Caki2 (cell line): ENCODE measurements around the gene P2RY6. TPM values are rescaled to one million over a fixed set of nuclear protein-coding genes. Genes with fewer than 3 reads are reported as not detected.

Experiments used
- DNase-seq: peaks from one replicate; pipeline ENCODE4 v3.0.0-alpha.2; 2015; ENCODE audit warnings: low read depth
- in situ Hi-C: cut with HindIII; loops from 2 replicates; pipeline ENCODE4 v1.10.0; 2016; ENCODE audit warnings: low sequenced_read_pairs, low pct_unique_long_range_greater_than_20kb, mixed read lengths
- total RNA-seq: library from RNA; depleted of rRNA; stranded (reverse); fragments of >200 nt; shearing (Covaris generic); gene quantifications from 2 replicates; pipeline ENCODE4 v1.2.3, GENCODE V29; 2014; ENCODE audit warnings: low replicate concordance

The P2RY6 gene
- total RNA-seq, 1 experiment from 2014 or later = not detected

DNA sequence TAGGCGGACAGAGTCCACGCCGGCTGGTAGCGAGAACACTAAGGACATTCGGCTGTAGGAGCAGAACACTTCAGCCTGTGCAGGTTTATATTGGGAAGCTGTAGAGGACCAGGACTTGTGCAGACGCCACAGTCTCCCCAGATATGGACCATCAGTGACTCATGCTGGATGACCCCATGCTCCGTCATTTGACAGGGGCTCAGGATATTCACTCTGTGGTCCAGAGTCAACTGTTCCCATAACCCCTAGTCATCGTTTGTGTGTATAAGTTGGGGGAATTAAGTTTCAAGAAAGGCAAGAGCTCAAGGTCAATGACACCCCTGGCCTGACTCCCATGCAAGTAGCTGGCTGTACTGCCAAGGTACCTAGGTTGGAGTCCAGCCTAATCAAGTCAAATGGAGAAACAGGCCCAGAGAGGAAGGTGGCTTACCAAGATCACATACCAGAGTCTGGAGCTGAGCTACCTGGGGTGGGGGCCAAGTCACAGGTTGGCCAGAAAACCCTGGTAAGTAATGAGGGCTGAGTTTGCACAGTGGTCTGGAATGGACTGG lies 36.8 kb upstream of the P2RY6 start:
- DNase-seq = no peak
- in situ Hi-C loops = no loop called here

DNA sequence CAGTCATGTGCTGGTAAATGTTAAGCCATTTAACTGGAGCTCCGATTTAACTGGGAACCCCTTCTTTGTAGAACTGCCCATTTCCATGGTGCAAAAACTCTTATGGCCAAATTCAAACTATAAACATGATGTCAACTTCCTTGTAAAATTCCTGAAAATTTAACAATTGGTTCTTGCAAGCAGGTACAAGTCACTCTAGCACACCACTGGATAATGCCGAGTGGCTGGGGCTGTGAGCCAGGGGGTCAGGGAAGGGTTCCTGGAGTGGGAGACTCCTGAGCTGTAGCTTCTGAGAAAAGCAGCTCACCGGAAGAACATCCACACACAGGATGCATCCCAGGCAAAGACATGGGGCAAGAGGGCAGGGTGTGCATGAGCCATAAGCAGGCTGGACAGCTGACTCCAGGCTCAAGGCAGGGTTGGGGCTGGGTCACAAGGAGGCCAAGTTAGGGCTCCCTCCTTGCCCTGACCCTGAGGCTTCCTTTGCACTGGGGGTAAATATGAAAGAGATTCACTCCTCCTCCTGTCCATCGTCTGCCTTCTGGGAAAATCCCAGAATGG lies 35.9 kb upstream of the P2RY6 start:
- no peak for DNase-seq
- in situ Hi-C loops = no loop called here

DNA sequence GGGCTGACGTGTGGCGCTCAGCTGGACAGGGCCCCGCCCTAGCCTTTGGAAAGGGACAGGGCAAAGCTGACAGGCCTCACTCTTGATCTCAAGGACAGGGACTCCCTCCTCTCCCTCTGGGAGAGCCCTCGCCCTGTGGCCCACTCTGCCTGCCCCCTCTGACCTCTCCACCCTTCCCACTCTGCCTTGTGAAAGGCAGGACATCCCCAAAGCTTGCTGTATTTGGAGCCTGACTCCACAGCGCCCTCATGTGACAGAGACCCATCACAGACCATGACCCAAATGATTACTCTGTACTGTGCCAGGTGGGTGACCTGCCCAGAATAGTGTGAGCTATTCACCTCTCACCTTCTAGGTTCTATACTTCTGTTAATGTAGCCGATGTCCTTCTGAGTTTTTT lies 35.3 kb upstream of the P2RY6 start:
- in situ Hi-C loops = no loop called here
- no peak for DNase-seq

DNA sequence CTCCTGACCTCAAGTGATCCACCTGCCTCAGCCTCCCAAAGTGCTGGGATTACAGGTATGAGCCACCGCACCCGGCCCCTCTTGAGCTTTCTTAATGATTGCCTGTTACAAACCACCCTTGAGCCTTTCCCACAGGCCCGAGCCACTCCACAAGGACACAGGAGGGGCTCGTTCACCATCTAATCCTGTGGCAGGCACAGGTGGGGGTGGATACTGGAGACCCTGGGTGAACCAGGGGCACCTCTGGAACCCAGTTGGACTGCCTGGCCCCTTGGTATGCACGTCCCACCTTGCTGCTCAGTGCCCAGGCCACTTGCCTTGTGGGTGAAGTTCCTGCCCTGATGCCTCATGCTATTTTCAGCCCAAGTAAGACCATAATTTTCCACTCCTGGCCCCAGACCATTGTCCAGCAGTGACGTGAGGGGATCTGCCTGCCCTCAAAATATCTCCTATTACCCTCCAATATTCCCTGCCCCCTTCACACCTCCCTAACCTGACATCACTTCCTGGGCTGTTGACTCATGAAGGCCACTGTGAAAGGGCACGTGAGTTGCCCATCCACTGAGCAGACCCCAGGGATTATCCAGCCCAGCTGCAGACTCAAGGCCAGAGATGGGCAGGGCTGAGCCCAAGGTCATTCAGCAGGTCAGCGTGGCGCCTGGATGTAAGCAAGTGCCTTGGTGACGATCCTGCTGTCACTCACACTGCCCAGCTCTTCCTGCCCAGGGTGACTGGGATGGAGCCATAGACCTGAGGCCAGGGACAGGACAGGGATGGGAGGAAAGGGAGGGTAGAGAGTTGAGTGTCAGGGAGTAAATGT lies 34.5 kb upstream of the P2RY6 start:
- in situ Hi-C loops = no loop called here
- no peak for DNase-seq

DNA sequence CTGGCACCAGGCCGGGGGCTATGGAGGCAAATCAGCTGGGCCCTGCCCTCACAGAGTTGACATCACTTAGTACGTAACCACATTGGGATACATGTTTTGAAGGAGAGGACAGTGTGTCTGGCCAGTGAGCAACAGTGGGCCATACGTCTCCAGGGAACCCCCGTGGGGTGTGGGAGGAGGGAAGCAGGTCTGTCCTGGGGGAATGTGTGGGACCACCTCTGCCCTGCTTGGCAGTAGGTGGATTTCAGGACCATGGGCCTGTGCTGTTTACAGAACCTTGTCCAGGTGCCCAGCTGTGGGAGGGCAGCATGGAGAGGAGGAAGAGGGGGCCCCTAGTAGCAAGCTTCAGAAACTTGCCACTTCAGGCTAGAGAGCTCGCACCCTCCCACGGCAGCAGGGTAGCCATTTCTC lies 33.0 kb upstream of the P2RY6 start:
- DNase-seq = no peak
- in situ Hi-C loops = no loop called here

DNA sequence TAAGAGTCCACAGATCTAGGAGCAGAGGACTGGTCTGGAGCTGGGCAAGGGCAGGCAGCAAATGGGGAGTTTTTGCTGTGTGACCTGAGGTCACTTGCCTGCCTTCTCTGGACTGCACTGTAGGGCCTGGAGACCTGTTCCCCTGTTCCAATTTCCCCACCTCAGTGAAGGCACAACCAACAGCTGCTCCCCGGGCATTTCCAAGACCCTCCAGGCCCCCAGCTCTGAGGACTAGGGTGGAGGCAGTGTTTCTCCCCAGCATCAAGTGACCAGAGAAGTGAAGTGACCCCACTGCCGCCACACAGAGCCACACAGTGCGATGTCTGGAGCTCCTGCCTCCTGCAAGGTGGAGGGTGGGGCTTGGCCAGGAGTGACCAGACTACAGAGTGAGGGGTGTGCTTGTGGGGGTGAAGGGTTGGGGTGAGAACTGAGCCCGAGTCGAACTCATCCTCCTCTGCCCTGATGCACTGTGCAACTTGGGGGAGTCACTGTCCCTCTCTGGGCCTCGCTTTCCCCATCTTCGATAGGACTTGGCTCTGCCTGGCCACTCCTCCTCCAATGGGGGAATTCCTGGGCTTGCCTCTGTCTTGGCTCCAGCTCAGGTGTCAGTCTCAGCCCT lies 32.5 kb upstream of the P2RY6 start:
- in situ Hi-C loops = no loop called here
- no peak for DNase-seq

DNA sequence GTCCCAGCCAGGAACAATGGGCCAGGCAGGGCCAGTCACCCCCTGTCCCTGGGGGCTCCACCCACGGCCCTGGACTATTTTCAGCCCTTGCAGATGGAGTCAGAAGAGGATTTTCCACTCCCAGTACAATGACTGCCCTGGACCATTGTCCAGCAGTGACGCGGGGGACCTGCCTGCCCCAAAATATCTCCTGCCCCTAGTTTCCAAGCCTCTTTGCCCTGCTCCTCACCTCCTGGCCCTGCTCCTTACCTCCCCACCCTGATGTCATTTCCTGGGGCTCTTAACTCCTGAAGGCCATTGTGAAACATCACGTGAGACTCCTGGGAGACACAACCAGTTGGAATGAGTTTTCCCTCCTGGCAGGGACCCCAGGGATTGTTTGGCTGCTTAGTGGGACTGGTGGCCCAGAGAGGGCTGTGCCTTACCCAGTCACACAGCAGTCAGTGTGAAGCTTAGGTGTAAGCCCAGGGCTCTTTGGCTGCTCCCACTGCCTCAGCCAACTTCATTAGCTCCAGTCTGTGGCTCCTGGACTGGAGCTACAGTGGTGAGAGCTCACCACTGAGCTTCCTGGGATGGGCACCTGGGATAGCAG lies 31.9 kb upstream of the P2RY6 start:
- no peak for DNase-seq
- in situ Hi-C loops = no loop called here

DNA sequence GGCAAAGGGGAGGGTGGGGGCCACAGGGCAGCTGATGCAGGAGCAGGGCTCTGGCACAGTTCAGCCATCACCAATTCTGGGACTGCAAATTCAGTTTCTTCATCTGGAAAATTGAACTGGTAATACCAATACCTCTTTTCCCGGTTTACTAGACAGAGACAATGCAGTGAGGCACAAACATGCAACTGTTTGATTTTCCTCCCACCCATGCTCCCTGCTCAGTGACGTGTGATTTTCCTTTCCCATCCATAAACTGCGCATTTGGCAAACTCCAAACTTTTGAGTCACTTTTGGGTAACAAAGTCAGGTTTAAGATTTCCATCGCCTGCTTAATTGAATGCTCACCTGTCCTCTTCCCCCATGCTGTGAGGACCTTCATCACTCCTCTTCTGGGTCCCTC lies 30.8 kb upstream of the P2RY6 start:
- no peak for DNase-seq
- in situ Hi-C loops = no loop called here

DNA sequence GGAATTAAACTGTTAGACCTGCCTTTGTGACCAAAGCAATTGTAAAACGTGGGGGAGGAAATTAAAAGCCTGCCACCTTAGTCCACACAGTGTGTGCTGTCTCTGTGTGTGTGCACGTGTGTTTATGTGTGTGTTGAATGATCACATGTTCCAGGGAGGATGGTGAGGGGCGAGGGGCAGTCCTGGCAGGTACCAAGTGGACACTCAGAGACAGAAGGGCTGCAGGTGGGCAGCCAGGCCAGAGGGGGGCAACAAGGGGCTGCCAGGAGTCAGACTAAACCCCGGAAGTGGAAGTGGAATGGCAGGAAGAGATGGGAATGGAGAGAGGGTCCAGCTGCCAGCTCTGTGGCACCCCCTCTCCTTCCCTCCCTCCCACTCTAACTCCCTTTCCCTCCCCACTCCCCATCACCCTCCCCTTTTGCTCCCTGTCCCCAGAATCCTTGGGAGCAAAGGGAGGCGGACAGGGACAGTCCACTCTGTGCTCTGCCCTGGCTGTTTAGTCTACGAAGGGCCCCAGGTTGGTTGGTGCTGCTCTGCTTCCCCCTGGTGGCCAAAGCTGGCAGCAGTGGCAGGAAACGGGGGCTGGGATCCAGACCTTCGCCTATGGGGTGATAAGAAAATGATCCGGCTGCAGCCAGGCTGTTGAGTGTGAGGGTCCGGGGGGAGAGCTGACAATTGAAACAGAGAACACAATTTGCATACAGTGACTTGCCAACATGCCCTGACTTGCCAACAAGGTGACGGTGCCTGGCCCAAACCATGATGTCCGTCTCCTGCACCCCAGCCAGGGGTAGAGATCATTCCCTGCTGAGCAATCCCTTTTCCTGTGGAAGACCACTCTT lies 29.7 kb upstream of the P2RY6 start:
- DNase-seq = peak; percentile 49
- in situ Hi-C loops = no loop called here

DNA sequence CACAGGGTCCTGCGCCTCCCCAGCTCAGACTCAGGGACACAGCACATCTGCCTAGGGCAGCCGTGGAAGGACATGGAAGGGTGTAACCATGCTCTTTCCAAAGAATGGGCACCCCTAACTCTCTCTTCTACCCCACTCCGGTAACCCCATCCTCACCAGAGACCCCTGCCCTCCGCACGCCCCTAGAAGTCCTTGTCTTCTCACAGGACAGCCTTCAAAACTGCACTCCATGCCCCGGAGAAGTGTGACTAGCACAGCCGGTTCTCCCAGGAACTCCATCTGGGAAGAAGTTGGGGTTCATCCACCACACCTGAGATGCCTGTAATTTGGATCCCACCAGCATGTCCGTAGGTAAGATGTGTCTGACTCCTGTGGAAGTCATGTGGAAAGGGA lies 29.0 kb upstream of the P2RY6 start:
- no peak for DNase-seq
- in situ Hi-C loops = no loop called here

DNA sequence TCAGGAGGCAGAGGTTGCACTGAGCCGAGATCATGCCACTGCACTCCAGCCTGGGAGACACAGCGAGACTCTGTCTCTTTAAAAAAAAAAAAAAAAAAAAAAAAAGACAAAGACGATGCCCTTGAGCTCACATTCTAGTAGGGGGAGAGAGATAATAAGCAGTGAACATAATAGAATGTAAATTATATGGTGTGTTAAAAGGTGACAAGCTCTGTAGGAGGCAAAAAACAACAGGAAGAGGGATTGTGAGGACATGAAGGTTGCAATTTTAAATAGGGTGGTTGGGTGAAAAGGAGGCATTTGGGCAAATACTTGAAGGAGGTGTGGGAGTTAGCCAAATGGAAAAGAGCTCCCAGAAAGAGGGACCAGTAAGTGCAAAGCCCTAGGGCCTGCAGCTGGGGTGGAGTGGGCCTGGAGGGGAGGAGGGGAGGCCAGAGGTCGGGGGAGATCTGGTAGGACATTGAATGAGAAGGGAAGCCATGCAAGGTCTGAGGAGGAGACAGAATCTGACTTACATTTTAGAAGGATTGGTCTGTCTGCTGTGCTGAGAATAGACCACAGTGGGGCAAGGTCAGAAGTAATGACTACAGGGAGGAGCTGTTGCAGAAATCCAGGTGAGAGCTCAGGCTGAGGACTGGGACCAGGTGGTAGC lies 27.4 kb upstream of the P2RY6 start:
- DNase-seq = no peak
- in situ Hi-C loops = no loop called here

DNA sequence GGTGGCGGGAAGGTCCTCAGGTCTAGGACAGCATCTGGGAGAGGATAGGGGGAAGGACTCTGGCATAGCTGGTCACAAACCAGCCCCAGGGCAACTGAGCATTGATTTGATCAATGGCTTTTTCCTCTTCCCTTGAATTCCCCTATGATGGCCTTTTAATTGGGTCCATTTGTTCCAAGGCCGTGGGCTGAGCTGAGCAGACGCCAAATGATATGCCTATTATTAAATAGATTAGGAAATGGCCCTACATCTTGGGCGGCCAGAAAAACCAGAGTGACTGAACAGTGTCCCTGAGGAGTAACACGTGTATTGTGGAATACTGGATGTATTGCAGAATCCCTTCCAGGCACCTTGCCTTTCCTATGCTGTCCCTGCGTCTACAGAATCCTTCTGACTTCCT lies 26.7 kb upstream of the P2RY6 start:
- DNase-seq = no peak
- in situ Hi-C loops = no loop called here

DNA sequence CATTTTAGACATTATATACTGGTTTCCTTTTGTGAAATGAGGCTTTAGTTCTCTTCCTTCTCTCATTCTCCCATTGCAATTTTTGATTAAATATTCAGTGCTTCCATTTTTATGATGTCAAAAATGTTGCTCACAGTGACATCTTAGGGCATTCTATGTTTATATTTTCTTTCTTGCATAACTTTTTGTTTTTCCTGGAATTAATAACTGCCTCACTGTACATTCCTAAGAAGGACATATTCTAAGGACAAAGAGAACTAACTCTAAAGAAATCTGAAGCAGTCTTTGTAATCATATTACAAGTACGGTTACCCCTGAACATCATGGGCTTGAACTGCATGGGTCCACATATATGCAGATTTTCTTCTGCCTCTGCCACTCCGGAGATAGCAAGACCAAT lies 25.8 kb upstream of the P2RY6 start:
- in situ Hi-C loops = no loop called here
- DNase-seq = no peak

DNA sequence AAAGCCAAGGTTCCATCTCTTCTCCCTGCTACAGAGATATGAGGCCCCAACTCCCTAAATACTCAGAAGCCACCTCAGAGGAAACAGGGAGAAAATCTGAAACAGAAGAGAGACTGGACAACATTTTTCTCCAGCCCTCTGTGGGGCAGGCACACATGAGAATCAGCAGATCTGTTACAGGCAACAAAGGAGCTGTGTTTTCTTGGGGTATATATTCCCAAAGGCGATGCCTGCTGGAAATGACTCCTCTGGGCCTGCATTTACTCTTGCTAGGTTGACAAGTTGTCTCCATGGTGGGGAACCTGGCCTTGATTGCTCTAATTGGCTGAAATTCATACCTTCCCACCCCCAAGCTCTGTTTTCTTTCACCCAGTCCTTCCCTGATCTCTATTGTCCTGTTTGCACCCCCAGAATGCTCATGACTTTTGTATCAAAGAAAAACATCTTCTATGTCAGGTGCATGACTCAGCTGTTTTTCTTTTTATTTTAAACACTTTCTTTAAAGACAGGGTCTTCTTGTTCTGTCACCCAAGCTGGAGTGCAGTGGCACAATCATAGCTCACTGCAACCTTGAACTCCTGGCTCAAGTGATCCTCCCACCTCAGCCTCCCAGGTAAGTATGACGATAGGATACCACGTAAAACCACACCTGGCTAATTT lies 23.5 kb upstream of the P2RY6 start:
- DNase-seq = no peak
- in situ Hi-C loops = no loop called here

DNA sequence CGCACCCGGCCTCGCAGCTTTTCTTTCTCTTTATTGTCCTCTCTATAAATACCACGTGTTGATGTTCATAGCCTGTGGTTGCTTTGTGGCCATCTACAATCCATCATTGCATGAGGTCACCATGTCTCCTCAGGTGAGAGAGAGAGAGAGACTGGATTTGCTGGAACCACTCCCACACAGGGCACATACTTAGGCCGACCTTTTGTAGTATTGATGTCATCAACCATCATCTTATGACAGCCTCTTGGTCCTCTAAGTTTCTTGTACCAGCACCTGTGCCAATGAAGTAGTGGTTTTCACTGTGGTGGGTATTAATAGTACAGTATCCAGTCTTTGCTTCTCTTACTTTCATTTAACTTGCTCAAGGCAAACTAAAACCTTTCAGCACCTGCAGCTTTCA lies 22.8 kb upstream of the P2RY6 start:
- peak; percentile 83 for DNase-seq
- in situ Hi-C loops = no loop called here

DNA sequence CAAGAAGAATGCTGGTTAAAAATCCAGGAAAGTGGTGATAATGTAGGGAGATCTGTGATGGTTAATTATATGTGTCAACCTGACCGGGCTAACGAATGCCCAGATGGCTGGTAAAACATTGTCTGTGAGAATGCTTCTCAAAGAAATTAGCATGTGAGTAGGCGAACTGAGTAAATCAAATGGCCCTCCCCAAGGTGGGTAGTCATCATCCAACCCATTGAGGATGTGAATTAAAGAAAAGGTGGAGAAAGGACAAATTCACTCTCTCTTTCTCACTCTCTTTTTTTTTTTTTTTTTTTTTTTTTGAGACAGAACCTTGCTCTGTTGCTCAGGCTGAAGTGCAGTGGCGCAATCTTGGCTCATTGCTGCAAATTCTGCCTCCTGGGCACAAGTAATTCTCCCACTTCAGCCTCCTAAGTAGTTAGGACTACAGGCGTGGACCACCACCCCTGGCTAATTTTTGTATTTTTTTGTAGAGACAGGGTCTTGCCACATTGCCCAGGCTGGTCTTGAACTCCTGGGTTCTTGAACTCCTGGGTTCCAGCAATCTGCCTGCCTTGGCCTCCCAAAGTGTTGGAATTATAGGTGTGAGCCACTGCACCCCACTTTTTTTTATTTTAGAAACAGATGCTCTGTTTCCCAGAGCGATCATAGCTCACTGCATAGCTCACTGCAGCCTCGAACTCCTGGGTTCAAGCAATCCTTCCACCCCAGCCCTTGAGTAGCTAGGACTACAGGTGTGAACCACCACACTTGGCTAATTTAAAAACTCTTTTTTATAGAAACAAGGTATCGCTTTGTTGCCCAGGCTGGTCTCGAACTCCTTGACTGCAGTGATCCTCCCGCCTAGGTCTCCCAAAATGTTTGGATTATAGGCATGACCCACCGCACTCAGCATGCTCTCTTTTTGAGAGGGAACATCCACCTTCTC lies 22.0 kb upstream of the P2RY6 start:
- no peak for DNase-seq
- in situ Hi-C loops = no loop called here
